ENCODE data around the gene RGS11. TPM values are rescaled to one million over a fixed set of nuclear protein-coding genes. Genes with fewer than 3 reads are reported as not detected.
"Not testable (repeated sequence)": the region's sequence is repeated elsewhere in the genome, so short reads cannot be mapped to it uniquely, and the experiment has no call there.

Gene RGS11
- total RNA-seq, 1 experiment from 2014 or later = 1.1 TPM

GRCh38 chr16:264440-264951 lies 11.2 kb downstream of the RGS11 start:
- DNase-seq (ENCODE audit: low read depth) = no peak

GRCh38 chr16:263944-264343 lies 11.8 kb downstream of the RGS11 start:
- DNase-seq (ENCODE audit: low read depth) = no peak

- no peak for DNase-seq (ENCODE audit: low read depth)
These were observed 12.5 kb downstream of the RGS11 start for GRCh38 chr16:263182-263774.

GRCh38 chr16:262121-262745 lies 13.5 kb downstream of the RGS11 start:
- no peak for DNase-seq (ENCODE audit: low read depth)

- DNase-seq (ENCODE audit: low read depth) = no peak
These were observed 14.6 kb downstream of the RGS11 start for GRCh38 chr16:261031-261691.

GRCh38 chr16:260326-260725 lies 15.4 kb downstream of the RGS11 start:
- no peak for DNase-seq (ENCODE audit: low read depth)

- no peak for DNase-seq (ENCODE audit: low read depth)
These were observed 15.9 kb downstream of the RGS11 start for GRCh38 chr16:259814-260253.

GRCh38 chr16:259226-259625 lies 16.5 kb downstream of the RGS11 start:
- no peak for DNase-seq (ENCODE audit: low read depth)

GRCh38 chr16:258091-258490 lies 17.7 kb downstream of the RGS11 start:
- not testable (repeated sequence) for DNase-seq (ENCODE audit: low read depth)

- no peak for DNase-seq (ENCODE audit: low read depth)
These were observed 20.6 kb downstream of the RGS11 start for GRCh38 chr16:255183-255582.

- DNase-seq (ENCODE audit: low read depth) = no peak
These were observed 21.3 kb downstream of the RGS11 start for GRCh38 chr16:254461-254860.

- DNase-seq (ENCODE audit: low read depth) = no peak
These were observed 21.9 kb downstream of the RGS11 start for GRCh38 chr16:253833-254232.

- no peak for DNase-seq (ENCODE audit: low read depth)
These were observed 23.1 kb downstream of the RGS11 start for GRCh38 chr16:252366-253337.

- no peak for DNase-seq (ENCODE audit: low read depth)
These were observed 26.3 kb downstream of the RGS11 start for GRCh38 chr16:249431-249830.

- no peak for DNase-seq (ENCODE audit: low read depth)
These were observed 28.7 kb downstream of the RGS11 start for GRCh38 chr16:247027-247426.

GRCh38 chr16:245105-245504 lies 30.6 kb downstream of the RGS11 start:
- no peak for DNase-seq (ENCODE audit: low read depth)

GRCh38 chr16:243348-243747 lies 32.4 kb downstream of the RGS11 start:
- DNase-seq (ENCODE audit: low read depth) = no peak

- DNase-seq (ENCODE audit: low read depth) = no peak
These were observed 33.5 kb downstream of the RGS11 start for GRCh38 chr16:242281-242680.

GRCh38 chr16:240559-240958 lies 35.2 kb downstream of the RGS11 start:
- no peak for DNase-seq (ENCODE audit: low read depth)

GRCh38 chr16:239948-240277 lies 35.8 kb downstream of the RGS11 start:
- DNase-seq (ENCODE audit: low read depth) = peak; percentile 15

GRCh38 chr16:234468-235305 lies 41.1 kb downstream of the RGS11 start, which contains the start of gene FAM234A:
Gene FAM234A (plus strand): TSS chr16:234821. CDS start chr16:254414, 19,593 bp downstream.
- peak; percentile 84 for DNase-seq (ENCODE audit: low read depth)
